ENCODE measurements around the gene AMIGO3.
"Not testable (repeated sequence)": the region's sequence is repeated elsewhere in the genome, so short reads cannot be mapped to it uniquely, and the experiment has no call there.

The AMIGO3 gene

DNA sequence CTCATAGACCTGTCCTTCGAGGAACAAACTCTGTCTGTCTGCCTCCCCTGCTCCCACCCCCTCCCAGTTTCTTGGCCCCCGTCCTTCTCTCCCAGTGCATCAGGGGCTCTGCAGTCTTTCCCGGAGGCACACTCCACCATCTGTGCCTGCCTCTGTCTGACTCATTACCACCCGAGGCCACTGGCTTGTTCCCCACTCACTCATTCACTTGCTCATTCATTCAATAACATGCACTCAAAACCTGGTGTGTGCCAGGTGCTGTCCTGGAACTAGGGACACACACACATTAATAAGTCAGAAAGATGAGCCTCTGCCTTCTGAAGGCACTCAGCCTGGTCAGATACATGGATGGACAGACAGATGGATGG, 12.4 kb downstream of the AMIGO3 start:
- DNase-seq: no peak

DNA sequence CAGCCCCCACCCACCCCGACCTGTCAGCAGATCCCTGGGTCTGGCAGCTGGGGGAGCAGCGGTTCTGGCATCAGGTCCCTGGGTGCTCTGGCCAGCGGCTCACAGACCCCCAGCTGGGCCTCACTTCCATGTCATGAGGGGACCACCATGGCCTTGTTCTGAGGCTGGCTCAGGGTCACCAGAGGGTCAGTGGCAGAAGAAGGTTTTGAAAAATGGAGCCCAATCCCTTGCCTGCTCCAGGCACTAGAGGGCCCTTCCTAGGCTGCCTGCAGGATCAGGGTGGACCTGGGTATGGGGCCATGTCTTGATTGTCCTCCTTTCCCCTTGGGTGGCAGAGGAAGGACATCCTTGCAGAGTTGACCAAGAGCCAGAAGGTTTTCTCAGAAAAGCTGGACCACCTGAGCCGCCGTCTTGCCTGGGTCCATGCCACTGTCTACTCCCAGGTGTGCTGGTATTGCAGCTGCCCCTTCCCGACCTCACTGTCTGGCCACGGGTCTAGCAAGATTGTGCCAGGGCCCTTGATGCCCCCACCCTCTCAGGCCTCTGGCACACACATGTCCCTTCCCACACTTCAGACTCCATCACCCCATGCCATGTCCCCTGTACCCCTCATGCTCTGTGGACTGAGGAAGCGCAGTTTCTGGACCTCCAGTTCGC, 12.9 kb downstream of the AMIGO3 start:
- DNase-seq: no peak

DNA sequence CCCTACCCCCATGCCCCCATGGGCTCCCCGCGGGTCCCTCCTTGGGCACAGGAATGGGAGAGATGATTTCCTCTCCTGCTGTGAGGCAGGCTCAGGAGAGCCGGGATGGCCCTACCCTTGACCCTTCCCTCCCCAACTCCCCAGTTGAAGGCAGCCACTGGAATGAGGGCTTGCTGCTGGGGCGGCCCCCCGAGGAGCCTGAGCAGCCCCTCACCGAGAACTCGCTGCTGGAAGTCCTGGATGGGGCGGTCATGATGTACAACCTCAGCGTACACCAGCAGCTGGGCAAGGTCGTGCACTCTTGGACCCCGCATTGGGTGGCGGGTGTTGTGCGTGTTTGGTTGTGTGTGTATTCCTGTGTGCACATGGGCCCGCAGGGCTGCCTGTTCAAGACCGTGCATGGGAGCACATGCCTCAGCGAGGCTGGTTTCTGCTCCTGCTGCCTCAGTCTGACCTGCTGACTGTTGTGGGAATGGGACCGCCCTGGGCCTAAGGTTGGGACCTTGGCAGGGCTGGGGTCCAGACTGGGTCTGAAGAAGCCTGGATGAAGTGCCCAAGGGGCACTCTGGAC, 14.0 kb downstream of the AMIGO3 start:
- DNase-seq: no peak

DNA sequence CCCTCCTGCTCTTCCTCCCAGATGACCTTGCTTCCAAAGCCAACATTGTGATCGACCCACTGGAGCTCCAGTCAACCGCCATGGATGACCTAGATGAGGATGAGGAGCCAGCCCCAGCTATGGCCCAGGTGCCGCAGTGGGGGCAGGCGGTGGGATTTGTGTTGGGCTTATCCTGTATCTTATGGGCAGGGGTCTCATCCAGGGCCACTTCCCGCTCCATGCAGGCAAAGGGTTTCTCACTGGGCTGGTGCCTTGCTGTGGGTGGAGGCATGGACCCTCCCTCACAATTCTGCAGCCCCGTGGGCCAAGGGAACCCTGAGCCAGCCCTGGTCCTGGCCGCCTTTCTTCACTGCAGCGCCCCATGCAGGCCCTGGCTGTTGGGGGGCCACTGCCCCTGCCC, 14.9 kb downstream of the AMIGO3 start:
- no peak for DNase-seq

DNA sequence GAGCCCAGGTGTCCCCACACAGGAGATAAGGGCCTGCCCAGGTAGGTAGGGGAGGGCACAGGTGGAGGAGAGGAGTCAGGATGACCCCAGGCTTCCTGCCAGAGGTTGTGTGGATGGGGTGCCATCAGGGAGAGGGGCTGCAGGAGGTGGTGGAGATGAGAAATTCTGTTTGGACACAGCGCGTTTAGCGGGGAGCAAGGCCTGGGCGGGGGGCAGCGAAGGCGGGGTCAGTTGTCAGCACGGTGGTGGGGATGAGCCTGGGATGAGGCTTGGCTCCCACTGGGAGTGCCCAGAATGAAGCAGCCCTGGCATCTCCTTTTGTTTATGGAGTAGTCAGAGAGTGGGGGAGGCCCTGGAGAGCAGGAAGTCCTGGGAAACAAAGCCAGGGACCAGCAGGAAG, 15.5 kb downstream of the AMIGO3 start:
- DNase-seq: no peak

DNA sequence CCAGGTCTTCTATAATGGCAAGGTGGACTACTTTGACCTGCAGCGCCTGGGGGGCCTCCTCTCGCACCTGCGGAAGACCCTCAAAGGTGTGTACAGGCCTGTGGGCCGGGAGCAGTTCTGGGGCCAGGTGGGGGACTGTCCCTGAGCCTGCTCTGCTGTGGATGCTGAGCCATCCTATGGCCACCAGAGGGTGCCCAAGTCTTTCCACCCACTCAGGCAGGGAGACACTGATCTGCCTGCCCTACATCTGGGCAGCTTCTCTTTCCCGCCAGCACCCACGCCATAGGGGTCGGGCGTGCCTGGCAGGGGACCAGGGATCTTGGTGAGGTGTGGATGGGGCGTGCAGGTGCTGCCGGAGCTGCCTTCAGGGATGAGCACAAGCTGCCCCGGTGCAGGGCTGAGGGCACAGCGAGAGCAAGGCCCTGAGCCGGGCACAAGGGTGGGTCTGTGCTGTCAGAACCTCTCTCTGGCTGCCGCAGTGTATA, 16.0 kb downstream of the AMIGO3 start:
- DNase-seq: peak; percentile 75

DNA sequence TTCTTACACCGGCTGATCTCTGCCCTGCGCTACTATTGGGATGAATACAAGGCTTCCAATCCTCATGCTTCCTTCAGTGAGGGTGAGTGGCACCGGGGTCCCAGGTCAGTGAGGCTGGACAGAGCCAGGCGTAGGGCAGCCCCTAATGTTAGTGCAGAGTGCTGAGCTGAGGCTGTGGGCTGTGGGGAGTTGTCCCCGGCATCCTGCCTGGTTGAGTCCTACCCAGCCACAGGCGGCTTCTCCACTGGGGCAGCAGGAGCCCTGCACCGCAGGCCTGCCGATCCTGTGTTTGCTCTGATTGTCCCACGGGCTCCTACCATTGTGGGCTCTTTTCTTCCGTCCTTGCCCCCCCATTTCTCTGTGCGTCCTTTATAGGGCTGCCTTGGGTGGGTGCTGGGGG, 16.8 kb downstream of the AMIGO3 start:
- no peak for DNase-seq

DNA sequence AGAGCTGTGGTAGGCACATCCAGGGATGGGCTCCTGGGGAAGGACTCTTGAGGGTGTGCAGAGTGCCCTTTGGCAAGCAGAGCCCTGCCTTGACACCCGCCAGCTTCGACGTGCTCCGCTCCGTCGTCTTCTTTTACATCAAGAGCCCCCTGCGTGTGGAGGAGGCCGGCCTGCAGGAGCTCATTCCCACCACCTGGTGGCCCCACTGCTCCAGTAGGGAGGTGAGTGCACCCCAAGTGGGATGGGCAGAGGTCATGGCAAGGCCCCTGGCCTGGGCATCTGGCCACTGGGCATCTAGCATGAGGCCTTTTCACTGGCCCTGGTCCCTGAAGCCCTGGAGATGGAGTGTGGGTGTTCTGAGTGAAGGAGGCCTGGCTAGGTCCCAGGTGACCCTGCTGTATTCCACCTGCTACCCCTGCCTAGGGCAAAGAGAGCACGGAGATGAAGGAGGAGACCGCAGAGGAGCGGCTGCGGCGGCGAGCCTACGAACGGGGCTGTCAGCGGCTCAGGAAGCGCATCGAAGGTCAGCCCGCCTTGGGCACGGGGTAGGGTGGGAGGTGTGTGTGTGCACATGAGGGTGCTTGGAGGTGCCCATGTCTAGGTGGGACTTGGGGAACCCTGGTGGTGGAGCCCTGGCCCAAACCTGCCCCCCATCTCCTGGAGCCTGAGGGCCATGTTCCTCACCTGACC, 18.0 kb downstream of the AMIGO3 start:
- DNase-seq: no peak

DNA sequence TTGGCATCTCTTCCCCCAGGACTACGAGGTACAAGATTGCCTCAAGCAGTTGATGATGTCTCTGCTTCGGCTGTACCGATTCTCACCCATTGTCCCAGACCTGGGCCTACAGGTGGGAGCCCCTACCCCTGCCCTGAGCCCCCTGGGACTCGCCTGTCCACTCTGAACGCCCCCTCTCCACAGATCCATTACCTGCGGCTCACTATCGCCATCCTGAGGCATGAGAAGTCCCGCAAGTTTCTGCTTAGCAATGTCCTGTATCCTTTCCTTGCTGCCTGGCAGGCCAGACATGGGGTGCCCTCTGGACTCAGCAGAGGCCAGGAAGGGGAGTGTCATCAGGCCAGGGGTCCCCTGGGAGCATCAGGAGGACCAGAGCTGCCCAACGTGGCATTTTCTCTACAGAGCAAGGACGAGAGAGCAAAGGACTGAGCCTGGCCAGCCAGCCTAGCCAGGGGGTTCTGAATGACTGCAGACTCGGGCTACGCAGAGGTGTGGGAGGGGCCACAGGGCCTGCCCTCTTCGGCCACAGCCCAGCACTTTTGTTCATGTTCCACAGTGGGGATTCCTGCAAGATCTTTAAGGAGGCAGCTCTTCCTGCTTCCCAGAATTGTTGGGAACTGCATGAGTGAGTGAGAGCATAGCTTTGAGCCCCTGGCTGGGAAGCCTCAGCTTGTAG, 18.9 kb downstream of the AMIGO3 start:
- no peak for DNase-seq

DNA sequence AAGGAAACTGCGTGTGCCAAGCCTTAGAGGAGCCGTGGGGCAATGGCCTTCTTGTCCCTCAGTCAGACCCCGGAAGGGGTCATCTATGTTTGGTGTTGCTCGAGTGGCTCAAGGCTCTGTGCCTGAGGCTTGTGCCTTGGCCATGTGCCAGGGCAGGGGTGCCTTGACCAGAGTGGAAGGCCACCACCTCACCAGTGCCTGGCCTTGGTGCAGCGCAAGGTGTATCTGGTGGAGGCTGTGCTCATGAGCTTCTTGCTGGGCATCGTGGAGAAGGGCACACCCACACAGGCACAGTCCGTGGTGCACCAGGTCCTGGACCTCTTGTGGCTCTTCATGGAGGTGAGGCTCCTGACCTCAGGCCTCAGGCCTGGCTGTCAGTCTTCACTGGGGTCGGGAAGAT, 19.5 kb downstream of the AMIGO3 start:
- no peak for DNase-seq

DNA sequence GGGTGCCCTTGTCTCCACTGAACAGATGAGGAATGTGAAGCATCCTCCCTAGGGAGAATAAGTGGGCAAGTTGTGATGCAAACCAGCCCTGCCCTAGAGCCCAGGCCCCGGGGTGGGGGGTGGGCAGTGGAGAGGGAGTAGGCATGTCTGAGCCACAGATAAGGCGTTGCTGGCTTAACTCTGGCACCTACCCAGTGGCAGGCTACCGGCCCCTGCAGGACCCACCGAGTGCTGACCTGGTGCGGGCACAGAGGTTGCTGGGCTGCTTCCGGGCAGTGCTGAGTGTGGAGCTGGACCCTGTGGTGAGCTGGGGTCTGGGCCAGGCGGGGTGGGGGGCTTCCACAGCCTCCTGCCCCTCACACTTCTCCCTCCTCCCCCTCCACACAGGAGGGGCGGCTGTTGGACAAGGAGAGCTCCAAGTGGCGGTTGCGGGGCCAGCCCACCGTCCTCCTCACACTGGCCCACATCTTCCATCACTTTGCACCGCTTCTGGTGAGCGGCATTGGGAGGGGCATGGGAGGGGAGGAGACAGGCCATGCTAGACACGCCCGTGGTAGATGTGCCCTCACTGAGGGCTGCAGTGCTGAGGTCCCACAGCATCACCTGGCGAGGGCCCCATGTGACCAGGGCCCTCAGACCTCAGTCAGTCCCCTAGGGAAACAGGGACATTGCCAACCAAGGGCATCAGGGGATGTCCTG, 20.1 kb downstream of the AMIGO3 start:
- DNase-seq: no peak

DNA sequence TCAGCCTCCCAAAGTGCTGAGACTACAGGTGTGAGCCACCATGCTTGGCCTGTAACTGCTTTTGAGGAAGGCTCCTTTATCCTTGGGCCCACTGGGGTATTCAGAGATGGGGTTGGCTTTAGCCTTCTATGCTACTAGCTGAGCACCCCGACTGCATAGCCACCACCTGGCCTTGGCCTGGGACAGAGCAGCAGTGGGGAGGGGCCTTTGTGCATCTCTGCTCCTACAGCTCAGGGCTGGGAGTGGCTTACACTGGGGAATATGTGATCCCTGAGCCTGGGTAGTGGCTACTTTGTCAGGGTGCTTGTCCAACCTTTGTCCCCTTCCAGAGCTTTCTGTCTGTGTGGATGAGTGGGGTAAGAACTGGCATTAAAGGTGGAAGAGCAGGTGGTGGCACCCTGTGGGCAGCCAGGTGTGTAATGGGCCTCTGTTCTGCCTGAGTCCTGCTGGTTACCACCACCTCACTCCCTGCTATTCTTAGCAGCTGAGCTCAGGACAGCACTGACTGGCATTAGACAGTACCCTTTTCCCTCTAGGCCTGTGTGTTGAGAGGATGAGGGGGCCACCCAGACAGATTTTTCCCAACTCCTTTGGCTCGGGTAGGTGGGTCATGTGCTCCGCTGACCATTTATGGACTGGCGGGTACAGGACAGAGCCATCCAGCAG, 24.0 kb downstream of the AMIGO3 start:
- not testable (repeated sequence) for DNase-seq

DNA sequence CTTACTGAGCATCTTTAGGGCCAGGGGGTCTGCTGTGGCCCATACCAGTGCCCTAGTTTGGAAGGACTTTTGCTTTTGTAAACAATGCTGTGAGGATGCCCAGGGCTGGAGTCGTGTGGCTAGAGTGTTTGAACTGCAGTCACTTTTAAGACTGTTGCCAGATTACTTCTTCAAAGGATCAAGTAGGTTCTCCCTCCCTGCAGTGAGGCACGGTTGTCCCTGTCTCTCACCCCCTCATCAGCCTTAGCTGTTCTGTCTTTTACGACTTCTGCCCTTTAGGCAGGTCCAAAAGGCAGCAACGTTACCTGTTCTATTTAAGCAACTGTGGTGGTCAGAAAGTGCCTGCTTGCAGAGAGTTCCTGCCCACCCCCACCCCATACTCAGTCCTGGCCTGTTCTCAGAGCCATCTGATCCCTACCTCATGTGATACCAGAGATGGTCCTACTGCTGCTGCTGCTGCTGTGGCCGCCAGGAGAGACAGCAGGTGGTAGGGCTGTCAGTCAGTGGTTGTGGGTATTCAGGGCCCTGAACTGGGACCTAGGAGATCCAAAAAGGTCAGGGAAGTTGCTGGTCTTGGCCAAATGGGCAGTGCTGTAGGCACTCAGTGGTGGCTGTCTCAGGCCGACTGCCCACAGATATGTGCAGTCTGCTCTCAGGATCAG, 24.9 kb downstream of the AMIGO3 start:
- not testable (repeated sequence) for DNase-seq

DNA sequence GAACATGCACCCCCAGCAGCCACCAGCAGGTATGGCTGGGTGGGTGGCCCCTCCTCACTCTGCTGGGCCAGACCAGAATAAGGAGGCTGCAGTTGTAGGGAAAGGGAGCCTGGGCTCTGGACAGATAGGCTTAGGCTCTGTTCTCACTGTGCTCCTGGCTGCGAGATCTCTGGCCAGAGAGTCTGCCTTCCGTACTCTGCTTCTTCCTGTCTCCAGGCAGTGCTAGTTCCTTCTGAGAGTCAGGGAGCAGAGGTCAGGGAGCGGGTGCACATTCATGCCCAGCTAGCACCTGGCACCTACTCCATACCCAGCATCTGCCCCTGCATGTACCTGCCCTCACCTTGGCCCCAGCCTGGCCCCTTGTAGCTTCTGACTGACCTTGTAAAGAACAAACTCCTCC, 28.0 kb downstream of the AMIGO3 start:
- DNase-seq: not testable (repeated sequence)

DNA sequence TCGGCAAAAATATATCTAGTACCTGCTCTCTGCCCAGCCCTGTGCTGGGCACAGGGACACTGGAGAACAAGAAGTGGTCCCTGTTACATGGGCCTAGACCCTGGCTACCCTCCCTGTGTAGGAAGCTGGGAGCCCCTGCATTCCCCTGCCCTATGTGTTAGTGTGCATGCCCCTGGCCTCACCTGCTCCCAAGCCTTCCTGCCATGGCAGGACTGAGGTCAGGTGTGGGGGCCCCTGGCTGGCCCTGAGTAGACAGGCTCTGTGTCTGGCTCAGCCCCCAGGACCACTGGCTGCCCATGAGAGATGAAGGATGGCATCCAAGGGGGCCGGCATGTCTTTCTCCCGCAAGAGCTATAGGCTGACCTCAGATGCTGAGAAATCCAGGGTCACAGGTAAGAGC, 28.6 kb downstream of the AMIGO3 start:
- not testable (repeated sequence) for DNase-seq

DNA sequence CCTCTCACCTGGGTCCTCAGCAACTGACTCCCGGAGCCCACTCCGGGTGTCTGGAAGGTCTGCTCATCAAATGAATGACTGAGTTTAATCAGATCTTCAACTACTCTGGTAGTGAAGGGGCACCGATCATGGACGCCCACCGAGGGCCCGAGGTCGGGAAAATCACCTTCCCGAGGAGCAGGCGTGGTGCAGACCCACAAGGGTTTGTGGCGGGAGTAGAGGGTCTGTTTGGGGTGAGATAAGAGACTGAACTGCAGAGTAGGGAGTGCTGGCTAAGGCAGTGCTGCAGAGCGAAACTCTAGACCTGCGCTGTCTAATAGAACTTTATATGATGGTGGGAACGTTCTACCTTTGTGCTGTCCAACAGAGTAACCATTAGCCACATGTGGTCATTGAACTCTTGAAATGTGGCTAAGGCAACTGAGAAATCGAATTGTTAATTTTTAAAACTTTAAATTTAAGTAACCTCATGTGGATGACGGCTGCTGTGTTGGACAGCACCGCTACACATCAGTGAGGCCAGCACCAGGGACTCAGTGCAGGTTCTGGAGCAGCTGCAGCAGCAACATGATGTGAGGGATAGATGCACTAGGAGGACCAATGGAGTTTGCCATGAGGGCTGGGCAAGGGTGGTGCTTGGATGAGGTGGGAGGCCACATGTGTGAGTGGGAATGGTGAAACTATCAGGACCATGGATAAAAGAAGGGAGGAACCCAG, 29.4 kb downstream of the AMIGO3 start:
- DNase-seq: not testable (repeated sequence)

DNA sequence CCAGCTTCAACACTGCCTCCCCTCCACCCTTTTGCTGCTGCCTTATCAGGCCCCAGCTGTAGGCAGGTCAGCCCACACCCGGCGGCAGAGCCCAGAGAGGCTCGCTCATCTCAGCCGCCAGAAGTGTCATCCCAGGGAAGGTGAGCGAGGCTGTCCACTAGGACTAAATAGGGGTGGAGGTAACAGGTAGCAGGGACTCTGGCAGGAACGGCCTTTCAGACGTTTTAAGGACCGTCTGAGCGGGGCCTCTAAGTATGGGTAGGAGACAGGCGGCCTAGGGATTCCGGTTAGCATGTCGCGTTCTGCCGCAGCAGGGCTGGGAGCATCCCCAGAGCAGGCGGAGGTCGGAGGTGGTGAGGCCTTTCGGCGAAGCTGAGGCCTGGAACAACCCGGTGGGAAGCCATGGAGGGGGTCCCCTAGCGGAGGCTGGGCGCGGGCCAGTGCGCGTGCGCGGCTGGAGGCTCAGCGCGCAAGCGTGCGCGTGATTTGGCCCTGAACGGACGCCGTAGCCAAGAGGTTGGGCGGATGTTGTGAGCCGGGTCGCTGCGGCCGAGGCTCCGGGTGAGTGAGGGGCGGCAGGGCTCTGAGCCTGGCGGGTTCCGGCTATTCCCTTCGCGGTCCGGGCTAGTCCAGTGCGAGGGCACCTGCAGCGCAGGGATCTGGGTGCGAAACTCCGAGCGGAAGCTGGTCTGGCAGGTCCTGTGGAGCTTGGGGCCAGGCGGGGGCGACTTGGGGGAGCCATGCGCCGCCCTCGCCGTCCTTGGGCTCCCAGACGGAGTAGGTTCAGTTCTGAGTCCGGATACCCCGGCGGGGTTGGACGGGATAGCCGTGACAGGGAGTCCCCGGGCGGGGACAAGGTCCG, 30.2 kb downstream of the AMIGO3 start, which contains the start of the genes MST1 and RNF123:
TSS of gene MST1 (minus strand) at position 429 of the 862 bp plus-strand sequence. CDS start 783 bp downstream, outside the sequence.
TSS of gene RNF123 (plus strand) at position 512 of the 862 bp plus-strand sequence. CDS start 1,609 bp downstream, outside the sequence.
- peak; percentile 98 for DNase-seq

DNA sequence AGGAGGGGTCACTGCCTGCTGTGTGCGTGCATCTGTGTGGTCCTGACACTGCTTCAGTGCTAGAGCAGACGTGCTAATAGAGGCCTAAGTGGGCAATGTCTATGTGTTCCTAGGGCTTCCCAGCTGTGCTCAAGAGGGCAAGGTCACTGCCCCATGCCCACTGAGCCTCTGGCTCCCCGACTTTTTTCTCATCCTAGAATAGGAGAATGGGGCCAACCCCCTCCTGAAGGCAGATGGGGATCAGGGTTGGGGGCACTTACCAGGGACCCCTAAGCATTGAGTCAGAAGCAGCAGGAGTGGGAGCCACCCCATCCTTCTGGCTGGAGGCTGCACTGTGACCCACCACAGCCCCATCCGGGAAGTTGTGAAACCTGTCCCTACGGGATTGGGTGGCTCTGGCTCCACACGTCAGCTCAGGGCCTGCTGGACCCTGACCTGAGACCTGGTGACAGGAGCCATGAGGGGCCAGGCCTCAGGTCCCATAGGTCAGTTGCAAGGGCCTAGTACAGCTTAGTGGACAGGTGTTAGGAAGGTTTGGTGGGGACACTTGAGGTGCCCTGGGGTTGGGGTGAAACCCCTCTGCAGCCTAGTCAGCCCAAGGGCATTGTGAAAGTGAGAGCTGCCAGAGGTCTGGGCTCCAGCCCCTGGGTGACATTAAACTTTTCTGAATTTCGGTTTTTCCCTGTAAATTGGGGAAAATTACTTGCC, 31.0 kb downstream of the AMIGO3 start:
- not testable (repeated sequence) for DNase-seq

DNA sequence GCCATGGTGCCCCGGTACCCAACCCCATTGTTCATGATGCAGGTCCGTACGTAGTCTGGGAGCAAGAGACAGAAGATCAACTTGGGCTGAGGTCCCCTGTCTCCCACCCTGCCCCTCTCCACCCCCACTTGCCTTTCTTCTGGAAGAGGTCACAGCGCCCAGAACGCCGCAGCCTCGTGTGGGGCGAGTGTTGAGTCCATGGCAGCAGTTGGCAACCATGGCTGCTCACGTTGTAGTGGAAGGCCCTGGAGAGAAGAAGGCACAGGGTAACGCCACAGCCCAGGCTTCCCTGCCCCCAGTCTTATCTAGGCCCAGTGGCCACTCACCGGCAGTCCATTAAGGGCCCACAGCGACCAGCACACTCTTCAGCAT, 32.1 kb downstream of the AMIGO3 start:
- DNase-seq: not testable (repeated sequence)

Measured in activated CD8-positive, alpha-beta memory T cell treated with anti-CD3 and anti-CD28 coated beads, Interleukin-2, amount 50 U/mL, for 48 hours (primary cell).